ENCODE data around the gene BCR. TPM values are rescaled to one million over a fixed set of nuclear protein-coding genes. Genes with fewer than 3 reads are reported as not detected.

BCR gene
- total and polyA plus RNA-seq, 2 of the 4 experiments (the other 2 are of a cell fraction) = 28.9 to 44.6 TPM

- H2BK120ac ChIP-seq (ENCODE audit: low read depth, low read length) = no peak overlapping the region
- no peaks in the 10 kb centered on the region for H3K27me3 ChIP-seq (ENCODE audit: control insufficient read depth, insufficient read depth, low read length)
- in situ Hi-C loops (cut with MboI; ENCODE audit: low sequenced_read_pairs) = loop anchor here (5.0 kb wide), 1 partner anchor 49 kb away; no protein-coding TSS in a partner anchor
- H4K8ac ChIP-seq (ENCODE audit: low read depth in 2 of 2, low read length in 2 of 2) = no peak overlapping the region
- CTCF ChIA-PET = interaction anchor here (1.2 kb wide), 1 partner anchor 89 kb away, joined by 4 read pairs; no protein-coding TSS in a partner anchor
- H4K5ac ChIP-seq (ENCODE audit: low read depth, low read length) = no peak overlapping the region
- no peak overlapping the region for H2BK5ac ChIP-seq (ENCODE audit: low read depth, low read length, poor library complexity, severe bottlenecking)
- H3K9ac ChIP-seq (ENCODE audit: low read depth, low read length) = no peak overlapping the region
- BruUV-seq (replicated peaks) = no TSS peak
- H2AK9ac ChIP-seq (replicated peaks; ENCODE audit: low read depth, low read length, poor library complexity) = peak overlapping the region; percentile 39
- H2BK15ac ChIP-seq (ENCODE audit: low read depth, low read length) = no peak overlapping the region
- dilution Hi-C loops (cut with HindIII; ENCODE audit: low sequenced_read_pairs, unreplicated experiment) = no loop called here
- TF ChIP-seq RCOR1 (IDR thresholded peaks at IDR 0.05; ENCODE audit: insufficient replicate concordance, low read length) = no peak
- TF ChIP-seq CTCF (conservative IDR thresholded peaks at IDR 0.05; ENCODE audit: low read depth, low read length) = no peak
- no peak for TF ChIP-seq CEBPB (IDR thresholded peaks at IDR 0.05; ENCODE audit: low read depth, low read length)
- no peak for TF ChIP-seq BHLHE40 (IDR thresholded peaks at IDR 0.05; ENCODE audit: low read depth, low read length)
- TF ChIP-seq MAZ (IDR thresholded peaks at IDR 0.05; ENCODE audit: borderline replicate concordance, low read depth, low read length) = no peak
- TF ChIP-seq NFE2L2 (IDR thresholded peaks at IDR 0.05; ENCODE audit: low read depth, low read length) = no peak
- TF ChIP-seq MAFK (IDR thresholded peaks at IDR 0.05; ENCODE audit: low read depth, low read length) = no peak
- TF ChIP-seq RFX5 (IDR thresholded peaks at IDR 0.05; ENCODE audit: low read depth, low read length) = no peak
- TF ChIP-seq MXI1 (IDR thresholded peaks at IDR 0.05; ENCODE audit: borderline replicate concordance, low read depth, low read length) = no peak
- no peak for TF ChIP-seq RAD21 (IDR thresholded peaks at IDR 0.05; ENCODE audit: low read length)
- no peak for TF ChIP-seq POLR2A (IDR thresholded peaks at IDR 0.05; ENCODE audit: low read depth, low read length)
- TF ChIP-seq SMC3 (IDR thresholded peaks at IDR 0.05; ENCODE audit: low read depth, low read length) = no peak
- TF ChIP-seq CHD1 (IDR thresholded peaks at IDR 0.05; ENCODE audit: low read depth, low read length) = no peak
- no peak for TF ChIP-seq FOS (IDR thresholded peaks at IDR 0.05; ENCODE audit: low read depth, low read length)
- TF ChIP-seq USF2 (IDR thresholded peaks at IDR 0.05; ENCODE audit: low read depth, low read length) = no peak
- TF ChIP-seq ELK1 (IDR thresholded peaks at IDR 0.05; ENCODE audit: borderline replicate concordance, low read depth, low read length) = no peak
- intact Hi-C loops (cut with micrococcal nuclease) = no loop called here
- H3K4ac ChIP-seq (ENCODE audit: low read depth, low read length) = no peak overlapping the region
- H3K79me1 ChIP-seq (ENCODE audit: low read depth in 1 of 2, low read length in 2 of 2) = peaks cover 26 to 81% of the 10 kb centered on the region in 2 experiments
- peaks cover 4% of the 10 kb centered on the region for H3K4me1 ChIP-seq (ENCODE audit: control insufficient read depth, insufficient read depth, low read length)
- no peak overlapping the region for H2BK20ac ChIP-seq (ENCODE audit: low read depth, low read length)
- no peak overlapping the region for H3K18ac ChIP-seq (ENCODE audit: low read depth, low read length)
- H4K20me1 ChIP-seq (ENCODE audit: insufficient read depth, low read length) = peaks cover 50% of the 10 kb centered on the region
- H3K23ac ChIP-seq (ENCODE audit: low read depth, low read length) = no peak overlapping the region
- no peak overlapping the region for H2AK5ac ChIP-seq (ENCODE audit: low read depth, low read length)
- H3K36me3 ChIP-seq (ENCODE audit: control insufficient read depth, insufficient read depth, low read length) = no peaks in the 10 kb centered on the region
- DNase-seq = no peak
- H3K9me1 ChIP-seq (ENCODE audit: insufficient read depth, low read length) = peaks cover 17% of the 10 kb centered on the region
- ATAC-seq (ENCODE audit: low read depth) = peak; percentile 49; the same call in 1 of the 2 replicates
- H3K9me3 ChIP-seq (ENCODE audit: control insufficient read depth, insufficient read depth, low read length) = no peaks in the 10 kb centered on the region
- 90% methylated on average over 2 of the region's 5 CpGs; no CpG with 5 or more reads in 1 of the 2 experiments for WGBS, 2 experiments (ENCODE audit: extremely low coverage in 2 of 2, insufficient read length in 1 of 2)
- no peak overlapping the region for H3K27ac ChIP-seq (ENCODE audit: insufficient read depth, low read length)
- H3K4me2 ChIP-seq (ENCODE audit: low read depth, low read length) = no peak overlapping the region
- POLR2A ChIA-PET (ENCODE audit: unreplicated experiment) = interaction anchor here (0.7 kb wide), 1 partner anchor 42 kb away, joined by 7 read pairs; no protein-coding TSS in a partner anchor
- H4K91ac ChIP-seq (ENCODE audit: insufficient read depth, low read depth, low read length) = no peak overlapping the region
- no peak overlapping the region for H2AFZ ChIP-seq (replicated peaks; ENCODE audit: low read length, poor library complexity)
- H3K14ac ChIP-seq (replicated peaks; ENCODE audit: low read depth, low read length) = no peak overlapping the region
- no peak overlapping the region for H3K56ac ChIP-seq (ENCODE audit: extremely low read depth, insufficient read depth, low read length)
- no peak overlapping the region for H3K4me3 ChIP-seq (ENCODE audit: insufficient read depth, low read depth, low read length)
Observed at GRCh38 chr22:23193196-23193827, 13.0 kb downstream of the BCR start.

Data from IMR-90 (cell line).